OCI-LY7 (cell line): ENCODE measurements around the gene MINDY4.

ENCODE experiments used
- EZH2phosphoT487 ChIP-seq: fragments of 200-600 bp; sonication (generic); IDR thresholded peaks from 2 replicates; pipeline ENCODE4 v1.6.1; 2018; ENCODE audit warnings: low read depth, borderline replicate concordance, mild to moderate bottlenecking, mixed run types, antibody characterized with exemption, low read length, moderate library complexity, mixed read lengths
- TF ChIP-seq, protein P1 (sequence below): fragments of 200-600 bp; sonication (generic); conservative IDR thresholded peaks from 2 replicates; pipeline ENCODE4 v1.5.1; 2014; ENCODE audit warnings: mild to moderate bottlenecking, antibody characterized with exemption, low read length, moderate library complexity, mixed read lengths

DNA sequence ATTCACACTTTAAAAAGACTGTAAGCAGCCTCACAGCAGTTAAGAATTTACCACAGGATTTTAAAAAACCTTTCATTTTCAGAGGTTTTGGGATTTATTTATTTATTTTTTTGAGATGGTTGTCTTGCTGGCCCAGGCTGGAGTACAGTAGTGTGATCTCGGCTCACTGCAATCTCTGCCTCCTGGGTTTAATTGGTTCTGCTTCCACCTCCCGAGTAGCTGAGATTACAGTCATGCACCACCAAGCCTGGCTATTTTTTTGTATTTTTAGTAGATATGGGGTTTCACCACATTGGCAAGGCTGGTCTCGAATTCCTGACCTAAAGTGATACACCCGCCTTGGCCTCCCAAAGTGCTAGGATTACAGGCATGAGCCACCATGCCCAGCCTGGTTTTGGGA, 19.1 kb downstream of the MINDY4 start:
- TF ChIP-seq, protein P1, sequence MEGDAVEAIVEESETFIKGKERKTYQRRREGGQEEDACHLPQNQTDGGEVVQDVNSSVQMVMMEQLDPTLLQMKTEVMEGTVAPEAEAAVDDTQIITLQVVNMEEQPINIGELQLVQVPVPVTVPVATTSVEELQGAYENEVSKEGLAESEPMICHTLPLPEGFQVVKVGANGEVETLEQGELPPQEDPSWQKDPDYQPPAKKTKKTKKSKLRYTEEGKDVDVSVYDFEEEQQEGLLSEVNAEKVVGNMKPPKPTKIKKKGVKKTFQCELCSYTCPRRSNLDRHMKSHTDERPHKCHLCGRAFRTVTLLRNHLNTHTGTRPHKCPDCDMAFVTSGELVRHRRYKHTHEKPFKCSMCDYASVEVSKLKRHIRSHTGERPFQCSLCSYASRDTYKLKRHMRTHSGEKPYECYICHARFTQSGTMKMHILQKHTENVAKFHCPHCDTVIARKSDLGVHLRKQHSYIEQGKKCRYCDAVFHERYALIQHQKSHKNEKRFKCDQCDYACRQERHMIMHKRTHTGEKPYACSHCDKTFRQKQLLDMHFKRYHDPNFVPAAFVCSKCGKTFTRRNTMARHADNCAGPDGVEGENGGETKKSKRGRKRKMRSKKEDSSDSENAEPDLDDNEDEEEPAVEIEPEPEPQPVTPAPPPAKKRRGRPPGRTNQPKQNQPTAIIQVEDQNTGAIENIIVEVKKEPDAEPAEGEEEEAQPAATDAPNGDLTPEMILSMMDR, result no peak
- TF ChIP-seq EZH2phosphoT487, result no peak
